B cell (primary cell): ENCODE results near the gene TEDDM1.

ENCODE experiments used
- CTCF ChIP-seq: fragments of 200-600 bp; IDR thresholded peaks from one replicate; pipeline ENCODE4 v1.8.0; 2022; ENCODE audit warnings: antibody characterized with exemption, mild to moderate bottlenecking
- EZH2 ChIP-seq: IDR thresholded peaks from 2 replicates; pipeline ENCODE4 v1.6.1; 2012; ENCODE audit warnings: borderline replicate concordance, low read depth, mild to moderate bottlenecking, moderate library complexity, low read length; ENCODE audit not compliant: insufficient read depth, poor library complexity, severe bottlenecking

- TF ChIP-seq CTCF (no peak), EZH2 (no peak)
These were observed 40.8 kb downstream of the TEDDM1 start for GRCh38 chr1:182359645-182360044.
